Upper lobe of left lung (tissue), 4 donors: ENCODE measurements around the gene TEKT5.

Experiments
- POLR2A ChIP-seq, 4 donors: fragments of 450-650 bp; IDR thresholded peaks; one replicate each; pipeline ENCODE4 v1.5.1; 2016 to 2017; ENCODE audit warnings: antibody characterized with exemption in 4 of 4, mild to moderate bottlenecking in 2 of 4
- TF ChIP-seq, protein P1 (sequence below), 6 experiments: fragments of 450-650 bp in 4 of 6; fragments of 200-600 bp in 2 of 6; sonication (generic) in 2 of 6; IDR thresholded peaks; one replicate each; pipeline ENCODE4 v1.5.1; 2016 to 2019; ENCODE audit warnings: antibody characterized with exemption in 6 of 6

- TF ChIP-seq, protein P1, sequence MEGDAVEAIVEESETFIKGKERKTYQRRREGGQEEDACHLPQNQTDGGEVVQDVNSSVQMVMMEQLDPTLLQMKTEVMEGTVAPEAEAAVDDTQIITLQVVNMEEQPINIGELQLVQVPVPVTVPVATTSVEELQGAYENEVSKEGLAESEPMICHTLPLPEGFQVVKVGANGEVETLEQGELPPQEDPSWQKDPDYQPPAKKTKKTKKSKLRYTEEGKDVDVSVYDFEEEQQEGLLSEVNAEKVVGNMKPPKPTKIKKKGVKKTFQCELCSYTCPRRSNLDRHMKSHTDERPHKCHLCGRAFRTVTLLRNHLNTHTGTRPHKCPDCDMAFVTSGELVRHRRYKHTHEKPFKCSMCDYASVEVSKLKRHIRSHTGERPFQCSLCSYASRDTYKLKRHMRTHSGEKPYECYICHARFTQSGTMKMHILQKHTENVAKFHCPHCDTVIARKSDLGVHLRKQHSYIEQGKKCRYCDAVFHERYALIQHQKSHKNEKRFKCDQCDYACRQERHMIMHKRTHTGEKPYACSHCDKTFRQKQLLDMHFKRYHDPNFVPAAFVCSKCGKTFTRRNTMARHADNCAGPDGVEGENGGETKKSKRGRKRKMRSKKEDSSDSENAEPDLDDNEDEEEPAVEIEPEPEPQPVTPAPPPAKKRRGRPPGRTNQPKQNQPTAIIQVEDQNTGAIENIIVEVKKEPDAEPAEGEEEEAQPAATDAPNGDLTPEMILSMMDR (IDR thresholded peaks at IDR 0.05) = no peak
- TF ChIP-seq POLR2A (IDR thresholded peaks at IDR 0.05) = no peak
Observed at GRCh38 chr16:10609402-10609774, 85.3 kb downstream of the TEKT5 start.
